Upper lobe of right lung (tissue), 1 donor: ENCODE results near the gene AFF1. TPM values are rescaled to one million over a fixed set of nuclear protein-coding genes. Genes with fewer than 3 reads are reported as not detected.

Experiments used
- ATAC-seq: fragments of 200-7000 bp; cut with Tn5 transposase; one replicate; pipeline ENCODE4 v1.9.1; 2020; ENCODE audit warnings: mild to moderate bottlenecking, moderate library complexity
- DNase-seq: peaks from one replicate; pipeline ENCODE4 v3.0.0-alpha.2; 2020
- H3K27ac ChIP-seq: fragments of 200-600 bp; one replicate; pipeline ENCODE4 v1.8.0; 2022
- H3K27me3 ChIP-seq: fragments of 200-600 bp; one replicate; pipeline ENCODE4 v1.8.0; 2022; ENCODE audit warnings: mild to moderate bottlenecking
- H3K36me3 ChIP-seq: fragments of 200-600 bp; one replicate; pipeline ENCODE4 v1.8.0; 2022
- H3K4me1 ChIP-seq: fragments of 200-600 bp; one replicate; pipeline ENCODE4 v1.8.0; 2022
- H3K4me3 ChIP-seq: fragments of 200-600 bp; one replicate; pipeline ENCODE4 v1.8.0; 2022; ENCODE audit warnings: mild to moderate bottlenecking
- H3K9me3 ChIP-seq: fragments of 200-600 bp; one replicate; pipeline ENCODE4 v1.8.0; 2022
- intact Hi-C: fragments of 100-400 bp; cut with DNase I; formaldehyde crosslinking; loops from one replicate; pipeline ENCODE4 v1.11.0; 2022
- total RNA-seq: library from RNA; stranded (reverse); fragmentation: NEBNext Ultra II Directional; extraction: Animal tissue kit (Norgen Biotek cat#: 25700); gene quantifications from one replicate; pipeline ENCODE4 v1.2.1, GENCODE V29; 2021
- TF ChIP-seq, protein P1 (sequence below): fragments of 200-600 bp; IDR thresholded peaks from one replicate; pipeline ENCODE4 v1.8.0; 2022; ENCODE audit warnings: antibody characterized with exemption
- donor health status: DM: no; HTN: yes; CAD: no; lungs with severe emphysema.

Gene AFF1
- total RNA-seq, 1 donor from 2014 or later: 103 TPM

DNA sequence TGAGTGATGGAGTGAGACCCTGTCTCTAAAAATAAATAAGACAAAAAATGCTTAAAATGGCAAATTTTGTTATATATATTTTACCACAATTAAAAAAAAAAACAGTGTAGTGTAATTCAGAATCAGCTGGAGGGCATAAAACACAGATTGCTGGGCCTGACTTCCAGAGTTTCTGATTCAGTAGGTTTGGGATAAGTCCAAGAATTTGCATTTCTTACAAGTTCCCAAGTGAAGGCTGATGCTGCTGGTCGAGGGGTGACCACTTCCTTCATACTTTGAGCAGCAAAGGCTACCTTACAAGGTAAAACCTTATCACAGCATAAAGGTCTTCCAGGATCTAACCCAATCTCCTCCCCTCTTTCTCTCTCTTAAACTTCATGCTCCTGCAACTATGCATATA, 244.9 kb downstream of the AFF1 start:
- intact Hi-C loops: no loop called here
- TF ChIP-seq, protein P1, sequence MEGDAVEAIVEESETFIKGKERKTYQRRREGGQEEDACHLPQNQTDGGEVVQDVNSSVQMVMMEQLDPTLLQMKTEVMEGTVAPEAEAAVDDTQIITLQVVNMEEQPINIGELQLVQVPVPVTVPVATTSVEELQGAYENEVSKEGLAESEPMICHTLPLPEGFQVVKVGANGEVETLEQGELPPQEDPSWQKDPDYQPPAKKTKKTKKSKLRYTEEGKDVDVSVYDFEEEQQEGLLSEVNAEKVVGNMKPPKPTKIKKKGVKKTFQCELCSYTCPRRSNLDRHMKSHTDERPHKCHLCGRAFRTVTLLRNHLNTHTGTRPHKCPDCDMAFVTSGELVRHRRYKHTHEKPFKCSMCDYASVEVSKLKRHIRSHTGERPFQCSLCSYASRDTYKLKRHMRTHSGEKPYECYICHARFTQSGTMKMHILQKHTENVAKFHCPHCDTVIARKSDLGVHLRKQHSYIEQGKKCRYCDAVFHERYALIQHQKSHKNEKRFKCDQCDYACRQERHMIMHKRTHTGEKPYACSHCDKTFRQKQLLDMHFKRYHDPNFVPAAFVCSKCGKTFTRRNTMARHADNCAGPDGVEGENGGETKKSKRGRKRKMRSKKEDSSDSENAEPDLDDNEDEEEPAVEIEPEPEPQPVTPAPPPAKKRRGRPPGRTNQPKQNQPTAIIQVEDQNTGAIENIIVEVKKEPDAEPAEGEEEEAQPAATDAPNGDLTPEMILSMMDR: no peak
- Histone ChIP-seq H3K4me1 (no peaks in the 10 kb centered on the region), H3K9me3 (no peaks in the 10 kb centered on the region), H3K36me3 (peaks cover 5% of the 10 kb centered on the region), H3K27ac (no peak overlapping the region), H3K27me3 (no peaks in the 10 kb centered on the region), H3K4me3 (no peak overlapping the region)
- no peak for ATAC-seq
- DNase-seq: no peak

DNA sequence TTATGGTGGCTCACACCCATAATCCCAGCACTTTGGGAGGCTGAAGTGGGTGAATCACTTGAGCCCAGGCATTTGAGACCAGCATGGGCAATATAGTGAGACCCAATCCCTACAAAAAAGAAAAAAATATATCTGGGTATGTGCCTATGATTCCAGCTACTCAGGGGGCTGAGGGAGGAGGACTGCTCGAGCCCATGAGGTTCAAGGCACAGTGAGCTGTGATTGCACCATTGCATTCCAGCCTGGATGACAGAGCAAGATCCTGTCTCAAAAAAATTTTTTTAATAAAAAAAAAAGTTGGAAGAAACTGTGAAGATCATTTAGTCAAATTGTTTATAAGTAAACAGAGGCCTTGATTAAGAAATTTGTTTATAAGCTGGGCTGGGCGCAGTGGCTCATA, 246.0 kb downstream of the AFF1 start:
- Histone ChIP-seq H3K27me3 (no peaks in the 10 kb centered on the region), H3K9me3 (no peaks in the 10 kb centered on the region), H3K4me3 (no peak overlapping the region), H3K4me1 (no peaks in the 10 kb centered on the region), H3K36me3 (peaks cover 5% of the 10 kb centered on the region), H3K27ac (no peak overlapping the region)
- DNase-seq (no peak), ATAC-seq (no peak)
- TF ChIP-seq, protein P1: no peak
- intact Hi-C loops: no loop called here

GRCh38 chr4:87185146-87185870, 250.5 kb downstream of the AFF1 start:
- Histone ChIP-seq H3K9me3 (no peaks in the 10 kb centered on the region), H3K27ac (no peak overlapping the region), H3K4me1 (no peaks in the 10 kb centered on the region), H3K27me3 (no peaks in the 10 kb centered on the region), H3K36me3 (no peaks in the 10 kb centered on the region), H3K4me3 (no peak overlapping the region)
- ATAC-seq (no peak), DNase-seq (no peak)
- TF ChIP-seq, protein P1: no peak
- intact Hi-C loops: no loop called here

DNA sequence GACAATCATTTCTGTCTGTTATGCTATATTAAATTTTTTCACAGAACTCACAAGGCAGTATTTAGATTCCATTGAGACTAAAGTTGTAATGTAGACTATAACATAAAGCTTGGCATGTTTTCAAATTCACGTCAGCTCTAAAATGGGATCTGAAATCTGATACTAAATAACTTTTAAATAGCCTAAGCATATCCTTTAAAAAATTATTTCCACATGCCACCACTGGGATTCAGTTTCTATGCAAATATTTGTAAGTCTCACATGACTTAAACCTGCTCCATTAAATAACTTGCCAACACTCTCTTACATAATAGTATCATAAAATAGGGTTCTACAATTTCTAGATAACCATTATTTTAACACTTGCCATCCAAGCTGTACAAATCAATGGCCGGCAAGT, 253.2 kb downstream of the AFF1 start:
- Histone ChIP-seq H3K4me1 (no peaks in the 10 kb centered on the region), H3K4me3 (no peak overlapping the region), H3K9me3 (no peaks in the 10 kb centered on the region), H3K27me3 (no peaks in the 10 kb centered on the region), H3K36me3 (no peaks in the 10 kb centered on the region), H3K27ac (no peak overlapping the region)
- ATAC-seq (no peak), DNase-seq (no peak)
- TF ChIP-seq, protein P1: no peak
- intact Hi-C loops: no loop called here

DNA sequence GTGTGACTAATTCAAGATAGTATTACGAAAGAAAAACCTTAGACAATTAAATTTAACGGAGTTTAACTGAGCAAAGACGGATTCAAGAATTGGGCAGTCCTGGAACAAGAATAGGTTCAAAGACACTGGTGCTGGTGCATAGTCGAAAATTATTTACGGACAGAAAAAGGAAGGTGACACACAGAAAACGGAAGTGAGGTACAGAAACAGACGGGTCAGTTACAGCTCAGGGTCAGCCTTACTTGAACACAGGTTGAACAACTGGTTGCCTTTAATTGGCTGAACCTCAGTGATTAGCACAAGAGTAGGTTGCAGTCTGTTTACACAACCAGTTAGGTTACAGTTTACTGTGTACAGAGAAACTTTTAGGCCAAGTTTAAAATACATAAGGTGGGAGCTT, 254.1 kb downstream of the AFF1 start:
- intact Hi-C loops: no loop called here
- ATAC-seq (no peak), DNase-seq (no peak)
- Histone ChIP-seq H3K36me3 (no peaks in the 10 kb centered on the region), H3K27me3 (no peaks in the 10 kb centered on the region), H3K4me1 (no peaks in the 10 kb centered on the region), H3K9me3 (no peaks in the 10 kb centered on the region), H3K27ac (no peak overlapping the region), H3K4me3 (no peak overlapping the region)
- TF ChIP-seq, protein P1: no peak

Other genes with a start within 250 kb of the AFF1 start
- gene SLC10A6, start 85.6 kb upstream of the AFF1 start, total RNA-seq: 0.87 TPM
- 2.3 TPM for gene C4orf36, start 42.6 kb upstream of the AFF1 start, total RNA-seq